HG02943 (cell line): Measurements from ENCODE around the gene POLR2E.
A peak's percentile ranks its signal among the peaks of the same experiment; 100 is the strongest.

ENCODE experiments used
- ATAC-seq: cut with Tn5 transposase; IDR thresholded peaks from one replicate; pipeline ENCODE4 v1.9.1; 2021; ENCODE audit warnings: mild to moderate bottlenecking, low read depth, moderate library complexity; ENCODE audit not compliant: unreplicated experiment

The POLR2E gene

DNA sequence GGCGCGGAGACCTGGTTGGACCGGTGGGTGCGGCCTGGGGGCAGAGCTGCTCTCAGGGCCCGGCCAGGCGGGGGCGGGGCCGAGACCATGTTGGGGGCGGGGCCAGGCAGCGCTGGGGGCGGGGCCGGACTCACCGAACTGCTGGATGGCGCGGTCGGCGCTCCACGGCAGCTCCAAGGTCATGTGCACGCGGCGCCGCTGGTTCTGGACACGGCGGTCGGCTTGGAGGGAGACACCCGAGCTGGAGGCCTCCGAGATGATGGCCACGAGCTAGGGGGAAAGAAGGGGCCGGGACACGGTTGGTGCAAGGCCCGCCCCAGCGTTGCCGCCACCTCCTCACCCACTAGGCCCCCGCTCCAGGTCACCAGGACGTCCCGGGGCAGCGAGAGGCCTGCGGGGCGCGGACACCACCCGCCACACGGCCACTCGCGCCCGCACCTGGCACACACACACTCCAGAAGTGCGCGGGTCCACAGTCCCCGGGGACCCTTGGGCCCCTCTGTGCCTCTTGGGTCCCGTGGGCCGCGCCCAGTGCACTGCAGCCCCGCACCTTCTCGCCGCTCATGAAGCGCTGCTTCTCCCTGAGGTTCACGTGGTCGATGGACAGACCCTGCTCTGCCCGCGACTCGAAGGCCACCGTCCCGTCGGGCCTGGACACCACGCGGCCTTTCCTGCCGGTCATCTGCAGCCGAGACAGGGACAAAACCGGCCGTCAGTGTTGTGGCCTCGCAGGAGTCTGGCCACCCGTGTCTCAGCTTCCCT is 17.3 kb upstream of the POLR2E start:
- ATAC-seq, result no peak

DNA sequence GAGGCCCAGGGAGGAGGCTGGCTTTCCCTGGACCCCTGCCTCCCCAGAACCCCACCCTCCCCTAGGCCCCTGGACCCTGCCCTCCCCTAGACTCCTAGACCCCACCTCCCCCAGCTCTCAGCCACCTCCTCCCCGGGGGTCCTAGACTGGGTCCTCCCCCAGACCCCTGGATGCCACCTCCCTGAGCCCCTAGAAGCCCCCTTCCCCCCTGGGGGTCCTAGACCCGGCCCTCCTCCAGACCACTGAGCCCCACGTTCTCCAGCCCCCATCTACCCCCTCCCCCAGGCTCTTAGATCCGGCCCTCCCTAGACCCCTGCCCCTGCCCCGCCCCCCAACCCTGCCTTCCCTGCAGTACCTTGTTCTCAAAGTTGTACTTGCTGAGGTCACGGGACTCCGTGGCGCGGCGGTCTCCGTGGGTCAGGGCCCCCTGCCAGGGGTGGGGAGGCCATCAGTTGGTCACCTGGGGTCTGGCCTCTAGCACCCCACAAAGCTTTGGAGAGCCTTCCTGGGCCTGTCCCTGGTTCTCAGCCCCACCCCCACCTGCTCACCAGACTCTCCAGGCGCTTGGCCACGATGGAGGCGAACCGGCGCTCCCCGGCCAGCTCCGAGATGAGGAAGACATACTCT is 16.6 kb upstream of the POLR2E start:
- no peak for ATAC-seq

DNA sequence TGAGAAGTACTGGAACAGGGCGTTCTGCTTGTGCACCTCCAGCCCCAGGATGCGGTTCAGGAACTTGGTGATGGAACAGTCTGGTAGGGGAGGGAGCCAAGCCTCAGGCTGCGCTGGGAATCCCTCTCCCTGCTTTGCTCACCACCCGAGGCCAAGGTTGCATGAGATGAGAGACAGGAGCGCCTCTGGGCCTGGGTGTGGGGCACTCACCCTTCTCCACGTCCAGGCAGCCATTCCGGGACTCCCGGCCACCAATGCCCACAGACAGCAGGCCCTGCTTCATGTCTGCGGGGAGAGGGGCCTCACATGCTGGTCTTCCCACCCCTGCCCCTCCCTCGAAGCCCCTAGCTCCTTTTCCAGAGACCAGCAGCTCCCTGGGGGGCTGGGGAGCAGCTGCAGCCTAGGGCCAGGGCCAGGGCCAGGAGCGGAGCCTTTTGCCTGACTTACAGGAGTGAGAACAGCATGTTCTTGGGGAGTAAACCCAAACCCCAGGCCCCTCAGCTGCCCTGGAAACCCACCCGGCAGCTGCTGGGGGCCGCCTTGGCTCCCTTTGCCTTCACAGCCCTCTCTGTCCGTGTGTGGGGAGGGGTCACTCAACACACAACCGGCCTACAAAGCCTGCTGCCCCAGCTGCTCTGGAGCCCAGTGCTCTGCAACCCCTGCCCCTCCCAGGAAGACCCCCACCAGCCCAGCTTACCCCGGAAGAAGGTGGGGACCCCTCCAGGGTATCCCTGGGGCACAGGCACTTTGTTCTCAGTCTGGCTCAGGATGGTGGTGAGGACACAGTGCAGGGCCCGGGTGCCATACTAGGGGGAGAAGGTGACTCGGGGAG is 15.8 kb upstream of the POLR2E start:
- no peak for ATAC-seq

DNA sequence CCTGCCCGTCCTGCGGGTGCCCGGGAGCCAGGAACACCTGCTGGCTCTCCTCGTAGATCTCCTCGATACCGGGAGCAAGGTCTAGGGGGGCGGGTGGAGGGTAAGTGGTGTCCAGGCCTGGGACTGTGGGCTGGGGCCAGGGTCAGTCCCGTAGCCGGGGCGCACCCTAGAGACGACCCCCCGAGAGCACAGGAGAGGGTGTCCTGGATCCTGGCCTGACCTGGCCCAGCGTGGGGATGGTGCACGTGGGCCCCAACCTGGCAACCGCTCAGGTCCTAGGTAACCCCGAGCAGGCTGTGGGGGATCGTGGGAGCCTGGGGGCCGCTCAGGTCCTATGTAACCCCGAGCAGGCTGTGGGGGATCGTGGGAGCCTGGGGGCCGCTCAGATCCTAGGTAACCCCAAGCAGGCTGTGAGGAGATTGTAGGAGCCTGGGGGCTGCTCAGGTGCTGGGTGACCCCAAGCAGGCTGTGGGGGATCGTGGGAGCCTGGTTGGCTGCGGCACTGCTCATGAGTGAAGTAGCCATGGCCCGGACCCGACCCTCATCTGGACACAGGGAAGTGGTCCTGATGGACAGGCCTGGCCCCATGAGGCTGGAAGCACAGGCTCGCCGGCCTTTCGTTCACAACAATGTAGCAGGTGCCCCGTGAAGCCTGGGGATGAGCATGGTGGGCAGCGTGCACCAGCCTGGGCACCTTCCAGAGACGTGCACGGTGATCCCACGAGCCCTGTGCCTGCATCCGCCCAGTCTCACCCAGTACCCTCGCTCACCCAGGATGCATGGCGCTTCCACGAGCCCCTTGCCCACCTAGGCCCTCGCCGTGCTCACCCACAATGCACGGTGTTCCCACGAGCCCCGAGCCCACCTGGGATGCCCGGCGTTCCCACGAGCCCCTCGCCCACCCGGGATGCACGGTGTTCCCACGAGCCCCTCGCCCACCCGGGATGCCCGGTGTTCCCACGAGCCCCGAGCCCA is 14.8 kb upstream of the POLR2E start:
- ATAC-seq, result no peak

DNA sequence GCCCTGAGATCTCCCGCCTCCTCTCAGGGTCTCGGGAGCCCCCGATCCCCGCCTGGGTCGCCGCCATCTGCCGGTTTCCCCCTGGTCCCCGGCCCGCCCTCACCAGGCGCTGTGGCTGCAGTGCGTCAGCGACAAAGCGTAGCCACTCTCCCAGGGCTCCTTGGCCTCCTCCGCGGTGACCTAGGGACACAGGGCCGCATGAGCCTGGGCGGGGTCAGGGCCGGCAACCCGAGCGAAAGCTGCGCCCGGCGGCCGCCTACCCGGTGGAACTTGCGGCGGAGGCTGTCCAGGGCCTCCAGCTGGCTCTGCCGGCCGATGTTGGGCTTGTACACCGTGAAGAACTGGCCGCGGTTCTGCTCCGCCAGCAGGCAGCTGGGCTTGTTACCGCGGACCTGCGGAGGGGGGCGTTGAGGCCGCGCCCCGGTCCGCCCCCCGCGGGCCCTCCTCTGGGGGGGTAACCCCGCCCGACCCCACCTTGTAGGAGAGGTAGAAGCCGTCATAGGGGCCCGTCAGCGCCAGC is 13.9 kb upstream of the POLR2E start:
- no peak for ATAC-seq

DNA sequence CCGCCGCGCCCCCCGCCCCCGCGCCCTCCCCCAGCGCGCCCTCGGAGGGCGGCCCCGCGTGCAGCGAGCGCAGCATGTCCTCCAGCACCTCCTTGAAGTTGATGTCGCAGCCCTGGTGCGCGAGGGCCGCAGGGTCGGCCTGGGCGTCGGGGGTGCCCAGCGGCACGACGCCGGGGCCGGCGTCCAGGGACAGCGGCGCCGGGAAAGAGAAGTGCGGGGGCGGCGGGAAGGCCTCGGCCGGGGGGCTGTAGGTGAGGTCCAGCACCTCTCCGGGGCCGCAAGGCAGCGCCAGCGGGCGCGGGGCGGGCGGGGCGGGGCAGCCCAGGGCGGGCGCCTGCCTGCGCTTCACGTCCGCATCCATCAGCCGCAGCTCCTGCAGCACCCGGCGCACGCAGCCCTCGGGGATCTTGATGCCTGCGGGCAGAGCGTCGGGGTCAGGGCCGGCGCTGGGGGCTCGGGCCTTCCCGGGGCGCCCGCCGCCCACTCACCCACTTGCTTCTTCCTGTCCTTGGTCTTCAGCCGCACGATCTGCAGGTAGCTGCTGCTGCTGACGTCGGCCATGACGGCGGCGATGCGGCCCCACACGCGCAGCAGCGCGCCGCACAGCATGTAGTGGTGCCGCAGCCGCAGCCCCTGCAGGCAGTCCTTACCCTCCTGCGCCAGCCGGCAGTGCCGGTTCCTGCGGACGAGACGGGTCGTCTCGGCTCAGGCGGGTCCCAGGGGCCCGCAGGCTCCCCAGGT is 13.3 kb upstream of the POLR2E start:
- ATAC-seq, result no peak

DNA sequence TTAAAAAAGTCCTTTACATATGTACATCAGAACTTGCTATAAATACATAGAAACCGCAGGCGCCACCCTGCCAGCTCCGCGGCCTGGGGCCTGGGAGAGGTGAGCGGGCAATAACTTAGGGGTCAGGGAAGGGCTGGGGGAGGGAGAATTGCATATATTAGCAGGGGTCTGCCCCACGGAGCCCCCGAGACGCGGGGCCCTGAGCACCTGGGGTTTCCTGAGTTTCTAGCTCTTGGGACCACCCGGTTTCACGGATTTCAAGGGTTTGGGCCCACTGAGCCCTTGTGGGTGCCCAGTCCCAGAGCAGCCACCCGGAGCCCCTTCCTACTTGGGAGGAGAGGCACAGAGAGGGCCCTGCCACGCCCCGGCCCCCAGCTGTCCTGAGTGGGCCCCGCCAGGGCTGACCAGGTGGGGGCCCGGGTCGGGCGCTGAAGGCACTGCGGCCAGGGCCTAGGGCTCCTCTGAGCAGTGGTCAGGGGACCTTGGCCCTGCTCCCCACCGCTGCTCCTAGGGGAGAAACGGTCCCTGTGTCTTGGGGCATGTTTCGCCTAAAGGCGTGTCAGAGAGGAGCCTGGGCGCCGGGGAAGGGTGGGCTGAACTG is 12.6 kb upstream of the POLR2E start:
- ATAC-seq, result no peak

DNA sequence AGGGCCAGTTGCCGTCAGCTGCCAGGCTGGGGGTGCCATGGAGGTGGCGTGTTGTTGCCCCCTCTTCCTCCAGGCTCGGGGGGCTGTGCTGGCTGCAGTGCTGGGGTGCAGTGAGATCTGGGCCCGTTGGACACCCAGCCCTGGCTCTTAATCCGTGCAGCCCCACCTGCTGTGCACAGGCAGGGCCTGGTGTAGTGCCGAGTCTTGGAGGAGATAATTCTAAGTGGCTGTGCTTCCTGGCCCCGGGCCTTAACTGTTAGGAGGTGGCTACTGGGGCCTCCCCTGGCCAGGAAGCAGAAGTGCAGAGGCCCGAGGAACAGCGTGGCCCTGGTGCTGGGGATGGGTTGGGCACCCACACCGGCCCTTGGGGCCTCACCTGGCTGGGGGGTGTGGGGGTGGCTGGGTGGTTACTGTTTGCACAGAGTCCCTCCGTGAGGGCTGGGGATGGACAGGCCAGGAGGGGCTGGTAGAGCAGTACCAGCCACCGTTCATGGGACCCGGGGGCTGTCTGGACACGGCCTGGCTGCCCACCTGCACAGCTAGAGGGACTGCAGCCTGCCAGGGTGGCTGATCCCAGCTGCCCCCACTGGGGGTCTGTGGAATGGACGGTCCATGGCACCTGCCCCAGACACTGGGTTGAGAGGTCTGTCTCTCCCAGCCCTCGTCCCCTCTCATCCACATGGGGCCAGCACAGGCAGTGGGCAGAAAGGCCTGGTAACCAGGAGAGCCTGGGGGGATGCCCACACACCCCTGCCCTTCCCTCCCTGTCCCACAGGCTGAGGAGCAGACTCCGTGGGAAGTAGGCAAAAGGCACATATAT is 11.9 kb upstream of the POLR2E start:
- ATAC-seq, result no peak

DNA sequence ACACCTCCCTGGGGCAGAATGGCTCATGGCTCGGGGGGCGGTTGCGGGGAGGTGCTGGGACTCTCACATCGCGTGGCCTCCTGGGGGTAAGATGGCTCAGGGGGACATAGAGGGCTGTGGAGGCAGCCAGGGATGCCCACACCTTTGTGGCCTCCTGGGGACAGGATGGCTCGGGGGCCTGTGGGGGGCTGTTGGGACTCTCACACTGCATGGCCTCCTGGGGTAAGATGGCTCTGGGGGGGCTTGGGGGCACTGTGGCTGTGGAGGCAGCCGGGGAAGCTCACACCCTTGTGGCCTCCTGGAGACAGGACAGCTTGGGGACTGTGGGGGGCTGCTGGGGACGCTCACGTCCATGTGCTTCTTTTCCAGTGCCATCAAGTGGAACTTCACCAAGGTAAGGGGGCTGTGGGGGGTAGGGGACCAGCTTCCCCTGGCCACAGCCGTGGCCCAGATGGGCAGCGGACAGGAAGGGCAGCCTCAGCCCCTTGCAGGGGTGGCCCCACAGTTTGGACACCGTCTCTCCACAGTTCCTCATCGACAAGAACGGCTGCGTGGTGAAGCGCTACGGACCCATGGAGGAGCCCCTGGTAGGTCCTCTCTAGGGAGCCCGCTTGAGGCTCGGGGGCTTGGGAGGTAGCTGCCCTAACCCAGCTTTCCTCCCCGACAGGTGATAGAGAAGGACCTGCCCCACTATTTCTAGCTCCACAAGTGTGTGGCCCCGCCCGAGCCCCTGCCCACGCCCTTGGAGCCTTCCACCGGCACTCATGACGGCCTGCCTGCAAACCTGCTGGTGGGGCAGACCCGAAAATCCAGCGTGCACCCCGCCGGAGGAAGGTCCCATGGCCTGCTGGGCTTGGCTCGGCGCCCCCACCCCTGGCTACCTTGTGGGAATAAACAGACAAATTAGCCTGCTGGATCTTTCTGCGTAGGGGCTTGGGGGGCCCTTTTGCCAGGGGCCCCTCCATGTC is 11.0 kb upstream of the POLR2E start:
- ATAC-seq, result no peak

DNA sequence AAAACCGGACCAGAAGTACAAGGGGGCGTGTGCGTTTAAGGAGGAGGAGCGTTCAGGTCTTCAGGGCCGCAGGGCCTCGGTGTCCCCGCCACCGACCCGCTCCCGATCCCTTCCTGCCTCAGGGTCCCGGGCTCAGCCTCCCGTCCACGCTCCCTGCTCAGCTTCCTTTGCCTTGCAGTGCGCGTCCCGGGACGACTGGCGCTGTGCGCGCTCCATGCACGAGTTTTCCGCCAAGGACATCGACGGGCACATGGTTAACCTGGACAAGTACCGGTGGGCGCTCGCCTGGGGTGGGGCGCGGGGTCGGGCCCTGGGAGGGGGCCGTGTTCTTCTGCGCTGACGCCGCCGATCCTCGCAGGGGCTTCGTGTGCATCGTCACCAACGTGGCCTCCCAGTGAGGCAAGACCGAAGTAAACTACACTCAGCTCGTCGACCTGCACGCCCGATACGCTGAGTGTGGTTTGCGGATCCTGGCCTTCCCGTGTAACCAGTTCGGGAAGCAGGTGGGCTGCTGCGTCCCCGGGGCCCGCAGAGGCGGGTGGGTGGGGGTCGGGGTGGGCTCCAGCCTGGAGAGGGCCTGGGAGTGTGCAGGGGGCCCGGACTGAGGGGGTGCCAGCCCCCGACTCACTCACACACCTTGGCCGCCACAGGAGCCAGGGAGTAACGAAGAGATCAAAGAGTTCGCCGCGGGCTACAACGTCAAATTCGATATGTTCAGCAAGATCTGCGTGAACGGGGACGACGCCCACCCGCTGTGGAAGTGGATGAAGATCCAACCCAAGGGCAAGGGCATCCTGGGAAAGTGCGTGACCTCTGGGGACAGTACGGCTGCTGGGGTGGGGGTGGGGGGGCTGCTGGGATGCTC is 10.1 kb upstream of the POLR2E start:
- no peak for ATAC-seq

DNA sequence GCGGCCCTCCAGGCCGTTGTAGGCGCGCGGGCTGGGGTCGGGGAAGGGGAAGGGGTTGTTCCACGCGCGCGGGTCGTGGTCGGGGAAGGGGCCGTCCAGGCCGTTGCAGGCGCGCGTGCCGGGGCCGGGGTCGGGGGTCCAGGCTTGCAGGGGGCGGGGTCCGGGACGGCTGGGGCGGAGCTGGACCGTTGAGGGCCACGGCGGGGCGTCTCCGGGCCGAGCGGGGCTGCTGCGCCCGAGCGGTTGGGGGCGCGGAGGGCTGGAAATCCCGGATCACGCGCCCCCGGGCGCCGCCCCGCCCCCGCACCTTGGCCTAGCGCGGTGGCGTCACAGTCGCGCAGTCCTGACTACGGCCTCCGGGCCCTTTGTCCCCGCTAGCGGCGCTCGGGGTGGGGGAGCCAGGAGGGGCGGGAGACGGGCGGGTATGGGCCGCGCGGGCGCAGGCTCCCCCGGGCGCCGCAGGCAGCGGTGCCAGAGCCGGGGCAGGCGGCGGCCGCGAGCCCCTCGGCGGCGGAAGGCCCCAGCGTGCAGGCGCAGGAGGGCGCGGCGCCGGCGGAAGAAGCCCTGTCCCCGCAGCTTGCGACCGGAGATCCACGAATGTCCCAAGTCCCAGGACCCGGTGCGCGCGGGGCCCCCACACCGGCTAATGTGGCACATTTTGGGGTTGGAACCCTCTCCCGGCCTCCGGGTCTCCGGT is 9.3 kb upstream of the POLR2E start:
- no peak for ATAC-seq

DNA sequence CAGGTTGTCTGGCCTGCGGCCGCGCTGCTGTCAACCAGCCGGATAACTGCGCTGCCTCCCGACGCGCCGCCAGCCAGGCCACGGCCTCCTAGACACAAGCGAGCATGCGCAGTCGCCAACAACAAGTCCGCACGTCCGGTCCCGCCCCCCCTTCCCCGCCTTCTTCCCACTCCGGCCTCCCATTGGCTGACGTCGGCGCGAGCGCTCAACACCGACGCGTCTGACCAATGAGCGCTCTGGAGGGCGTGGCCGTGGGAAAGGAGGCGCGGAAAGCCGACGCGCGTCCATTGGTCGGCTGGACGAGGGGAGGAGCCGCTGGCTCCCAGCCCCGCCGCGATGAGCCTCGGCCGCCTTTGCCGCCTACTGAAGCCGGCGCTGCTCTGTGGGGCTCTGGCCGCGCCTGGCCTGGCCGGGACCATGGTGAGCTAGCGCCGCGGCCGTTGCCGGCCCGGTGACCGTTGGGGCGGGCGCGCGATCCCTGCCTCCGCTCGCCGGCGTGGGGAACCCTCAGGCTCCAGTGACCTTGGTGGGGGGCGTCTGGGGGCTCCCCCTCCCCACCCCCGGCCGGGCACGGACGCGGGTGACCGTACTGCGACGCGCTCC is 8.6 kb upstream of the POLR2E start, which contains the start of gene GPX4:
Gene GPX4, plus strand, starts transcription at position 287 of the 603 bp plus-strand sequence. Its CDS starts 50 bp downstream, at position 337.
- ATAC-seq, result peak; percentile 51

DNA sequence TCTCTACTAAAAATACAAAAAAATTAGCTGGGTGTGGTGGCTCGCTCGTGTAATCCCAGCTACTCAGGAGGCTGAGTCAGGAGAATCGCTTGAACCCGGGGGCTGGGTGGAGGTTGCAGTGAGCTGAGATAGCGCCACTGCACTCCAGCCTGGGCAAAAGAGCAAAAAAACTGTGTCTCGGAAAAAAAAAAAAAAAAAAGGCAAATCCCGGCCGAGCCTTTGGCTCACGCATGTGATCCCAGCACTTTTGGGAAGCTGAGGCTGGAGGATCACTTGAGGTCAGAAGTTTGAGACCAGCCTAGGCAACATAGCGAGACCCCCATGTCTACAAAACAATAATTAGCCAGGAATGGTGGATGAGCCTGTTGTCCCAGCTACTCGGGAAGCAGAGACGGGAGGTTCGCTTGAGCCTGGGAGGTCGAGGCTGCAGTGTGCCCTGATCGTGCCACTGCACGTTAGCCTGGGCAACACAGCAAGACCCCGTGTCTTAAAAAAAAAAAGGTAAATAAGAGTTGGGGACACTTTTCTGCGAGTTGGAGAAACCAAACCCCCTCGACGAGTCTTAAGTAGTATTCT is 8.0 kb upstream of the POLR2E start:
- peak; percentile 0 for ATAC-seq

DNA sequence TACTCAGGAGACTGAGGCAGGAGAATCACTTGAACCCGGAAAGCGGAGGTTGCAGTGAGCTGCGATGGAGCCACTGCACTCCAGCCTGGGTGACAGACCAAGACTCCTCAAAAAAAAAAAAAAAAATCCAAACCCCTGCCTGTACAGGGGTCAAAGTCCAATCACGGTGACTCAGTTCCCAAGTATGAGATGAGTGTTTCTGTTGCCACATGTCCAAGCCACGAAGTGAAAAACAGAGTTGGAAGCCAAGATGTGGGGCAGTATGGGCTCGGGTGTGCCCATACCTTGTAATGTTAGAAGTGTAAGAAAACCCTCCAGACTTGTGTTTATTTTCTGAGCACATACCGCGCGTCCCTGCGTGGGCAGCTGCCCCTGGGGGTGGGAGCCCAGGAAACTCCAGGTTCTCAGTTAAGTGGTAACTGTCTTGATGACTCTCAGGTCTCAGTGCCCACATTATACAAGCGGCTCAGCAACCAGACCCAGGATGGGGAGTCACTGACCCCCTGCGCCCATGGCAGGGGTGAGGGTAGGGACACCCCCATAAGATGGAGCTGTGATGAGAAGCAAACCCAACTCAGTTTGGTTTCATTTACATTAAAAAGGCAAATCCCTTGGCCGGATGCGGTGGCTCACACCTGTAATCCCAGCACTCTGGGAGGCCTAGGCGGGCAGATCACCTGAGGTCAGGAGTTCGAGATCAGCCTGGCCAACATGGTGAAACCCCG is 7.4 kb upstream of the POLR2E start:
- no peak for ATAC-seq
